Mucosa of rectum (tissue), 2 donors: ENCODE measurements around the gene MACROD2.

Experiments used
- H3K27ac ChIP-seq, 2 donors: one replicate each; pipeline ENCODE4 v1.7.0; 2013; ENCODE audit warnings: inconsistent platforms in 2 of 2, low read depth in 2 of 2, low read length in 2 of 2
- H3K27me3 ChIP-seq, 2 donors: one replicate each; pipeline ENCODE4 v1.7.0; 2013; ENCODE audit warnings: low read length in 2 of 2; ENCODE audit not compliant: control insufficient read depth in 2 of 2, insufficient read depth in 2 of 2
- H3K36me3 ChIP-seq, 2 donors: one replicate each; pipeline ENCODE4 v1.7.0; 2013; ENCODE audit warnings: low read length in 2 of 2; ENCODE audit not compliant: control insufficient read depth in 2 of 2, insufficient read depth in 2 of 2
- H3K4me1 ChIP-seq, 2 donors: one replicate each; pipeline ENCODE4 v1.7.0; 2013; ENCODE audit warnings: low read length in 2 of 2, mild to moderate bottlenecking in 1 of 2; ENCODE audit not compliant: control insufficient read depth in 2 of 2, insufficient read depth in 2 of 2
- H3K4me3 ChIP-seq, 2 donors: one replicate each; pipeline ENCODE4 v1.7.0; 2013; ENCODE audit warnings: low read length in 2 of 2
- H3K9ac ChIP-seq, 2 donors: one replicate each; pipeline ENCODE4 v1.7.0; 2013; ENCODE audit warnings: low read length in 2 of 2, low read depth in 1 of 2, mild to moderate bottlenecking in 1 of 2
- H3K9me3 ChIP-seq, 2 donors: one replicate each; pipeline ENCODE4 v1.7.0; 2013; ENCODE audit warnings: low read length in 2 of 2; ENCODE audit not compliant: control insufficient read depth in 2 of 2
- donor health status: healthy.
- donor health status: Normal muscosa, but diverticular disease.

Gene MACROD2

GRCh38 chr20:14807224-14807623 lies 811.9 kb downstream of the MACROD2 start:
- H3K9ac ChIP-seq, result no peak overlapping the region
- H3K4me3 ChIP-seq, result no peak overlapping the region
- H3K4me1 ChIP-seq, result no peaks in the 10 kb centered on the region
- no peaks in the 10 kb centered on the region for H3K36me3 ChIP-seq
- no peaks in the 10 kb centered on the region for H3K27me3 ChIP-seq
- peaks cover 0 to 4% of the 10 kb centered on the region in 2 donors for H3K9me3 ChIP-seq
- H3K27ac ChIP-seq, result no peak overlapping the region

DNA sequence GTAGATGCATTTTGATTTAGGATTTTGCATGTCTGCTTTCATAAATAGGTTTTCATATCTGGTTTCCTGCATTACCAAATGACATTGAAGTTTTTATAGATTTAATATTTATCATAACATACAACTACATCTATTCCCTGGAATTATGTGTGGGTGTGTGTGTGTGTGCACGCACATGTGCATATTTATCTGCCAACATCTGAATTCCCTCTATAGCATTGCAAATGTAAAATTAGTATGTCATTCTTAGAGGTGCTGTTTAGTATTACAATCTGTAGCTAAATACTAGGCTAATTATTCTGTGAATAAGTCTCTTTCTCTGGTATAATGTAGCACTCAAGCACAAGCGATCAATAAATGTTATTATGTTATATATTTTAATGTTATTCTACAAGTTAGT lies 820.0 kb downstream of the MACROD2 start:
- Histone ChIP-seq H3K36me3 (no peaks in the 10 kb centered on the region), H3K9me3 (no peaks in the 10 kb centered on the region), H3K4me3 (no peak overlapping the region), H3K27ac (no peak overlapping the region), H3K9ac (no peak overlapping the region), H3K4me1 (no peaks in the 10 kb centered on the region), H3K27me3 (no peaks in the 10 kb centered on the region)

DNA sequence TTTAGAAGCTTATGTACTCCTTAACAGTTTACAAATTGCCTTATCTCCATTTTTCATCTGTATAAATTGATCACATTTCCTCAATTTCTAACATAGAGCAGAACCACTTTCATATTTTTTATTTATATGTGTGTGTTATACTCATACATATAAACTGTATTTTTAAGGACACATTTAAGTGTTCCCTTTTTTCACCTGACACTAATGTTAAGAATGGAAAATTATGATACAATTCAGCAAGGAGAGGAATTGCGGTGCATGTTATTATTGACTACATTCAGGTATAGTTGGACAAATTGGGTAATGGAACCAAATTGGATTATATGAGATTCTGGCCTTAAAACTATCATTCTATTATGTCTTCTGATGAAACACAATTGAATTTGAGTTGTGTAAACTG lies 821.2 kb downstream of the MACROD2 start:
- Histone ChIP-seq H3K9ac (no peak overlapping the region), H3K36me3 (no peaks in the 10 kb centered on the region), H3K9me3 (no peaks in the 10 kb centered on the region), H3K27me3 (no peaks in the 10 kb centered on the region), H3K4me1 (no peaks in the 10 kb centered on the region), H3K27ac (no peak overlapping the region), H3K4me3 (no peak overlapping the region)

GRCh38 chr20:14817101-14817500 lies 821.8 kb downstream of the MACROD2 start:
- Histone ChIP-seq H3K9ac (no peak overlapping the region), H3K36me3 (no peaks in the 10 kb centered on the region), H3K4me1 (no peaks in the 10 kb centered on the region), H3K27me3 (no peaks in the 10 kb centered on the region), H3K4me3 (no peak overlapping the region), H3K27ac (no peak overlapping the region), H3K9me3 (no peaks in the 10 kb centered on the region)

- no peak overlapping the region for H3K9ac ChIP-seq
- no peaks in the 10 kb centered on the region for H3K9me3 ChIP-seq
- no peaks in the 10 kb centered on the region for H3K27me3 ChIP-seq
- H3K36me3 ChIP-seq, result no peaks in the 10 kb centered on the region
- no peak overlapping the region for H3K27ac ChIP-seq
- no peak overlapping the region for H3K4me3 ChIP-seq
- H3K4me1 ChIP-seq, result no peaks in the 10 kb centered on the region
Measured at GRCh38 chr20:14820771-14821170, 825.5 kb downstream of the MACROD2 start.

GRCh38 chr20:14821251-14821650 lies 825.9 kb downstream of the MACROD2 start:
- Histone ChIP-seq H3K4me3 (no peak overlapping the region), H3K9me3 (no peaks in the 10 kb centered on the region), H3K36me3 (no peaks in the 10 kb centered on the region), H3K9ac (no peak overlapping the region), H3K4me1 (no peaks in the 10 kb centered on the region), H3K27ac (no peak overlapping the region), H3K27me3 (no peaks in the 10 kb centered on the region)

GRCh38 chr20:14824996-14825395 lies 829.7 kb downstream of the MACROD2 start:
- no peaks in the 10 kb centered on the region for H3K4me1 ChIP-seq
- no peaks in the 10 kb centered on the region for H3K36me3 ChIP-seq
- no peaks in the 10 kb centered on the region for H3K27me3 ChIP-seq
- H3K9ac ChIP-seq, result no peak overlapping the region
- H3K27ac ChIP-seq, result no peak overlapping the region
- H3K9me3 ChIP-seq, result no peaks in the 10 kb centered on the region
- H3K4me3 ChIP-seq, result no peak overlapping the region

GRCh38 chr20:14826543-14827313 lies 831.4 kb downstream of the MACROD2 start:
- Histone ChIP-seq H3K9ac (no peak overlapping the region), H3K27ac (no peak overlapping the region), H3K36me3 (no peaks in the 10 kb centered on the region), H3K27me3 (no peaks in the 10 kb centered on the region), H3K9me3 (no peaks in the 10 kb centered on the region), H3K4me1 (no peaks in the 10 kb centered on the region), H3K4me3 (no peak overlapping the region)

GRCh38 chr20:14828459-14828858 lies 833.1 kb downstream of the MACROD2 start:
- no peak overlapping the region for H3K4me3 ChIP-seq
- H3K36me3 ChIP-seq, result no peaks in the 10 kb centered on the region
- H3K4me1 ChIP-seq, result no peaks in the 10 kb centered on the region
- H3K9me3 ChIP-seq, result no peaks in the 10 kb centered on the region
- no peak overlapping the region for H3K9ac ChIP-seq
- no peak overlapping the region for H3K27ac ChIP-seq
- H3K27me3 ChIP-seq, result no peaks in the 10 kb centered on the region

DNA sequence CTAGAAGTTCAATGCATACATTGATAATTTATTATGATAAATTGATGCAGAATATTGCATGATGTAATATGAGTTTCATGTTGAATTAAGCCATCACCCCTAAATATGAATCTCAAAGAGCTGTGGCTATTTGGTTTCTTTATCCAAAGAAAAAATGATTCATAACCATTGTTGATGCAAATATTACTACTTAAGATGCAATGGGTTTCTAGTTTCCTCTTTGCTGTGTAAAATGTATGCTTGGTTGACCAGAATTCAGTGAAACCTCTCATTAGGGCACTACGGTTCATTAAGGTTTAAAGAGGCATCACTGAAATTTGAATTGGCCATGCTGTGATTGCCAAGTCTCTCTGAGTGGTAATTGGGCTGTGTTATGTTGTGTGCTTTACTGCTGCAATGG lies 834.6 kb downstream of the MACROD2 start:
- Histone ChIP-seq H3K36me3 (no peaks in the 10 kb centered on the region), H3K27ac (no peak overlapping the region), H3K4me1 (no peaks in the 10 kb centered on the region), H3K9me3 (no peaks in the 10 kb centered on the region), H3K9ac (no peak overlapping the region), H3K4me3 (no peak overlapping the region), H3K27me3 (no peaks in the 10 kb centered on the region)
